WTC11 (cell line): ENCODE data around the gene ATP8B3. TPM values are rescaled to one million over a fixed set of nuclear protein-coding genes. Genes with fewer than 3 reads are reported as not detected.

ENCODE experiments used
- ATAC-seq: fragments of 200-7000 bp; cut with Tn5 transposase; 2 replicates; pipeline ENCODE4 v1.10.0; 2021; ENCODE audit warnings: mild to moderate bottlenecking, moderate library complexity
- CTCF ChIA-PET: fragments of 300-600 bp; sonication (Branson Sonifier 250); formaldehyde crosslinking; loops from one replicate; lab custom pipeline; 2021; ENCODE audit warnings: antibody characterized with exemption; lab: Charles Lee
- POLR2A ChIA-PET: fragments of 350-600 bp; sonication (Branson Sonifier 250); formaldehyde crosslinking; loops from one replicate; lab custom pipeline; 2021; ENCODE audit warnings: antibody characterized with exemption; lab: Charles Lee
- DNase-seq: peaks from one replicate; pipeline ENCODE4 v3.0.0; 2021; ENCODE audit warnings: low spot score
- H3K27ac Mint-ChIP-seq: 2 replicates; pipeline ENCODE4 v1.8.0; 2021; ENCODE audit warnings: mixed read lengths
- H3K27me3 Mint-ChIP-seq: 2 replicates; pipeline ENCODE4 v1.8.0; 2021; ENCODE audit warnings: low read depth, mild to moderate bottlenecking, moderate library complexity, mixed read lengths
- H3K36me3 Mint-ChIP-seq: 2 replicates; pipeline ENCODE4 v1.8.0; 2021; ENCODE audit warnings: mixed read lengths
- H3K4me1 Mint-ChIP-seq: 2 replicates; pipeline ENCODE4 v1.8.0; 2022; ENCODE audit warnings: mixed read lengths
- H3K4me3 Mint-ChIP-seq: 2 replicates; pipeline ENCODE4 v1.8.0; 2021; ENCODE audit warnings: mild to moderate bottlenecking, moderate library complexity, mixed read lengths
- H3K9me3 Mint-ChIP-seq: 2 replicates; pipeline ENCODE4 v1.8.0; 2021; ENCODE audit warnings: mixed read lengths
- CTCF ChIP-seq: fragments of 200-600 bp; IDR thresholded peaks from 2 replicates; pipeline ENCODE4 v1.8.0; 2022; ENCODE audit warnings: antibody characterized with exemption
- FOXP1 ChIP-seq: sonication (generic); formaldehyde crosslinking; IDR thresholded peaks from 2 replicates; pipeline ENCODE4 v1.8.0; 2022; ENCODE audit warnings: missing genetic modification reagents, mild to moderate bottlenecking, moderate library complexity, borderline replicate concordance
- GTF2I ChIP-seq: fragments of 250-450 bp; sonication (Bioruptor Pico); conservative IDR thresholded peaks from 2 replicates; pipeline ENCODE4 v1.4.0; 2021; ENCODE audit warnings: mild to moderate bottlenecking
- HMGXB4 ChIP-seq: sonication (generic); formaldehyde crosslinking; IDR thresholded peaks from 2 replicates; pipeline ENCODE4 v1.8.1; 2023; ENCODE audit warnings: mild to moderate bottlenecking, moderate library complexity, missing genetic modification reagents
- JAZF1 ChIP-seq: fragments of 250-450 bp; sonication (Bioruptor Pico); IDR thresholded peaks from 2 replicates; pipeline ENCODE4 v1.9.0; 2021; ENCODE audit warnings: moderate library complexity, mild to moderate bottlenecking, inconsistent platforms
- MAX ChIP-seq: sonication (generic); formaldehyde crosslinking; IDR thresholded peaks from 2 replicates; pipeline ENCODE4 v1.8.0; 2022; ENCODE audit warnings: mild to moderate bottlenecking, missing genetic modification reagents
- OVOL2 ChIP-seq: fragments of 250-450 bp; sonication (Bioruptor Pico); IDR thresholded peaks from 2 replicates; pipeline ENCODE4 v1.9.0; 2021; ENCODE audit warnings: mild to moderate bottlenecking, borderline replicate concordance
- PRDM15 ChIP-seq: sonication (generic); formaldehyde crosslinking; IDR thresholded peaks from 2 replicates; pipeline ENCODE4 v1.8.0; 2022; ENCODE audit warnings: missing genetic modification reagents
- total RNA-seq: library from RNA; stranded (reverse); gene quantifications from 3 replicates; pipeline ENCODE4 v1.2.3, GENCODE V29; 2021
- TF ChIP-seq, protein P1 (sequence below): sonication (generic); formaldehyde crosslinking; IDR thresholded peaks from 2 replicates; pipeline ENCODE4 v1.8.0; 2022; ENCODE audit warnings: mild to moderate bottlenecking, missing genetic modification reagents
- TF ChIP-seq, protein P2 (sequence below): sonication (generic); formaldehyde crosslinking; IDR thresholded peaks from 2 replicates; pipeline ENCODE4 v1.8.1; 2023; ENCODE audit warnings: mild to moderate bottlenecking, missing genetic modification reagents, moderate library complexity

ATP8B3 gene
- total RNA-seq, 1 experiment from 2014 or later, result 5.5 TPM

DNA sequence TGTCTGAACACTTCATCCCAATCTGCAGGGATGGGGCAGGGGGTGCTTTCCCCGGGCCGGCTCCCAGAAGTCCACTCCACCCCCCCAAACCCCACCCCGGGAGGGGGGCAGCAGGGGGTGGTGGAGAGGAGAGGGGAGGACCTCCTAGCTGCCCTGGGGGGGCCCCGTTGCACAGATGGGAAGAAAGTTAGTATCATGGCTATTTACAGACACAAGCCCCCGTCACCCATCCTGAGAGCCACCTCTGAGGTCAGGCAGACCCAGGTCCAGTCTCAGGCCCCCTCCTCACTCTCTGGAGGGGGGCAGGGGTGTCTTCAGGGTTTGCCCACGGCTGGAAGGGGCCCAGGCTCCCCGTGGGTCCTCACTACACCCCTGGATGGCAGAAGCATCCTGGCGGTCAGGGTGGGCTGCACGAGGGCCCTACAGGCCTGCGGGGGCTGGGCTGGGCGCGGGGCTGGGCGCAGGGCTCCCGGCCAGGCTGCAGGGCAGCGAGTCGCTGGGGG, 42.0 kb upstream of the ATP8B3 start:
- no peak overlapping the region for H3K4me3 Mint-ChIP-seq
- H3K27me3 Mint-ChIP-seq, result no peaks in the 10 kb centered on the region
- ChIA-PET CTCF (interaction anchor here (0.6 to 8.2 kb wide), 6 partner anchors 9 to 413 kb away, joined by 4 to 70 read pairs (median 11); no protein-coding TSS in a partner anchor), POLR2A (interaction anchor here (1.5 kb wide), 2 partner anchors 11 to 22 kb away, joined by 4 to 6 read pairs; no protein-coding TSS in a partner anchor)
- ATAC-seq (no peak), DNase-seq (no peak)
- no peak overlapping the region for H3K27ac Mint-ChIP-seq
- TF ChIP-seq FOXP1 (CRISPR knock-in tag), result no peak
- H3K9me3 Mint-ChIP-seq, result no peaks in the 10 kb centered on the region
- H3K36me3 Mint-ChIP-seq, result no peaks in the 10 kb centered on the region
- H3K4me1 Mint-ChIP-seq, result peaks cover 41% of the 10 kb centered on the region

DNA sequence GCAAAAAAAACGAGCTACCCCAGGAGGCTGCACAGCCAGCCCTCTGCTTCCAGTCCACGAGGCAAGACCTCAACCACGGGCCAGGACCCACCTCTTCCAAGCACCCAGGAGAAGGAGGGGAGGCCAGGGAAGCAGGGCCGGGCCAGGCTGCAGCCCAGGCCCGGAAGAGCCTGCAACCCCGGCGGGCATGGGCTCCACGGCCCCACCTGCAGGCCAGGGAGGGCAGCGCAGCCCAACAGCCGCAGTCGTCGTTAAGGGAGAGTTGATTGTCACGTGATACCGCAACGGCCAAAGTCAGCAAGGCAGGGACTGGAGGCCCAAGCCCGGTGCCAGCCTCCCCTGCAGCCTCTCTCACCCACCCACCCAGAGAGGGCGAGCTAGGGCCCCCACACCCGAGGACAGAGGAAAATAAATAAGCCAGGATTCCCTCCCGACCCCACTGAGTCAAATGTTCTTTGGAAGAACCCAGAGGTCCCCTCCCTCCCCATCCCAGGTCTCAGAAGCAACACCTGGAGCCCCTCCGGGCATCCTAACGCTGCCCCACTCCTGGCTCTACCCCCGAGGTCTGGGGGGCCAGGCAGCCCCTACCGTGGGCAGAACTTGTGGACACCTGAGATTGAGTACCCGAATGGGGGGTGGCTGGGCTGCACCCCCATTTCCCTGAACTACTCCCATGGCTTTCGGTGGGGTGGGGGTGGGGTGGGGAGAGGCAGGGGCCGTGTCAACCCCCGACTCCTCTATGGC, 41.4 kb upstream of the ATP8B3 start:
- peak overlapping the region; percentile 46 for H3K4me3 Mint-ChIP-seq
- TF ChIP-seq HMGXB4 (CRISPR knock-in tag), result peak; percentile 45; the same call in 1 of the 2 replicates
- peak; percentile 51; the same call in 1 of the 2 replicates for TF ChIP-seq PRDM15 (CRISPR knock-in tag)
- peak; percentile 62; the same call in 1 of the 2 replicates for TF ChIP-seq MAX
- TF ChIP-seq CTCF, result peak; percentile 90
- TF ChIP-seq, protein P1, sequence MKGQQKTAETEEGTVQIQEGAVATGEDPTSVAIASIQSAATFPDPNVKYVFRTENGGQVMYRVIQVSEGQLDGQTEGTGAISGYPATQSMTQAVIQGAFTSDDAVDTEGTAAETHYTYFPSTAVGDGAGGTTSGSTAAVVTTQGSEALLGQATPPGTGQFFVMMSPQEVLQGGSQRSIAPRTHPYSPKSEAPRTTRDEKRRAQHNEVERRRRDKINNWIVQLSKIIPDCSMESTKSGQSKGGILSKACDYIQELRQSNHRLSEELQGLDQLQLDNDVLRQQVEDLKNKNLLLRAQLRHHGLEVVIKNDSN (CRISPR knock-in tag), result peak; percentile 91
- 0 out of 2 replicates have a peak, but pooled peaks have one; percentile 20 for TF ChIP-seq GTF2I (CRISPR knock-in tag)
- no peak for TF ChIP-seq OVOL2 (CRISPR knock-in tag)
- TF ChIP-seq, protein P2, sequence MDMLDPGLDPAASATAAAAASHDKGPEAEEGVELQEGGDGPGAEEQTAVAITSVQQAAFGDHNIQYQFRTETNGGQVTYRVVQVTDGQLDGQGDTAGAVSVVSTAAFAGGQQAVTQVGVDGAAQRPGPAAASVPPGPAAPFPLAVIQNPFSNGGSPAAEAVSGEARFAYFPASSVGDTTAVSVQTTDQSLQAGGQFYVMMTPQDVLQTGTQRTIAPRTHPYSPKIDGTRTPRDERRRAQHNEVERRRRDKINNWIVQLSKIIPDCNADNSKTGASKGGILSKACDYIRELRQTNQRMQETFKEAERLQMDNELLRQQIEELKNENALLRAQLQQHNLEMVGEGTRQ (CRISPR knock-in tag), result peak; percentile 93
- TF ChIP-seq JAZF1 (CRISPR knock-in tag), result no peak
- CTCF ChIA-PET, result interaction anchor here (0.6 to 8.2 kb wide), 4 partner anchors 11 to 426 kb away, joined by 3 to 70 read pairs (median 4); no protein-coding TSS in a partner anchor

More for the DNA sequence above, 41.4 kb upstream of the ATP8B3 start:
- POLR2A ChIA-PET, result no interaction called here
- DNase-seq (peak; percentile 93), ATAC-seq (peak; percentile 13)
- Mint-ChIP-seq H3K4me1 (peaks cover 35% of the 10 kb centered on the region), H3K27me3 (no peaks in the 10 kb centered on the region), H3K27ac (peak overlapping the region; percentile 90; the same call in 1 of the 2 replicates), H3K9me3 (no peaks in the 10 kb centered on the region), H3K36me3 (no peaks in the 10 kb centered on the region)
